Stomach (tissue), 4 donors: ENCODE measurements around the gene COTL1.
A peak's percentile ranks its signal among the peaks of the same experiment; 100 is the strongest.

Source experiments
- POLR2AphosphoS5 ChIP-seq, 3 donors: sonication (generic); formaldehyde crosslinking; IDR thresholded peaks; one replicate each; pipeline ENCODE4 v1.6.1; 2016; ENCODE audit warnings: antibody characterized with exemption in 3 of 3
- TF ChIP-seq, protein P1 (sequence below), 7 experiments: fragments of 450-650 bp in 4 of 7; fragments of 200-600 bp in 3 of 7; sonication (generic) in 3 of 7; IDR thresholded peaks; one replicate each; pipeline ENCODE4 v1.5.1; 2016 to 2019; ENCODE audit warnings: antibody characterized with exemption in 7 of 7, control low read depth in 2 of 7, mild to moderate bottlenecking in 1 of 7

DNA sequence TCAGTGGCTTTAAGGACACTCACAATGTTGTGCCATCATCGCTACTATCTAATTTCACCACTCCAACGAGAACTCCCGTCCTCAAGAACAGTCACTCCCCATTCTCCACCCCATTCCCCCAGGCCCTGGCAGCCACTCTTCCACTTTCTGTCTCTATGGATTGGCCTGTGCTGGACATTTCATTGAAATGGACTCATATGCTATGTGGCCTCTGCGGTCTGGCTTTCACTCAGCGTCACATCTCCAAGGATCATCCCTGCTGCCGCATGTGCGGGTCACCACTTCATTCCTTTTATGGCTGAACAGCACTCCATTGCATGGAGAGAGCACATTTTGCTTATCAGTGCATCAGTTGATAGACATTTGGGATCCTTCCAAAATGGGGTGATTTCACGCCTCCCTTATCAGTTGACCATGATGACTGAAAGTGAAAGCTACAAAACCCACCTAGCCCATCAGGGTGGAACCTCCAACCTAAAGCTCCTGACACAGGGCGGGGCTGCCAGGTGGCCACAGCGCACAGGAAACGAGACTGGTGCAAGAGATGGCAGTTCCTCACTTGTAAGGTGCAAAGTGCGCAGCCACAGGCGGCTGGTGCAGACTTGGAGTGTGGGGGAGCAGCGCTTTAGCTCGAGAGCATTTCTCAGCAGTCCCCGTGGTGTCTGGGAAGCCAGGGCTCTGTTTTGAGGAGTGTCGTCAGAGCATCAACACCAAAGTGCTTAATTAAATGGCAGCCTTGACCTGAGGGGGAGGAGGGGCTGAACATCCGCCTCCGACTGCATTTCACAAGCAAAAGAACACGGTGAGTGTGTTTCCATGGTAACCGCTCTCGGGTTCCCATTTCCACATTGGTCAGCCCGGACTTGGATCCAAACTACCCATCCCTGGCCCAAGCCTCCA lies 23.8 kb downstream of the COTL1 start:
- peak in 2 of 3 donors; percentile 44 to 69 for TF ChIP-seq POLR2AphosphoS5 (IDR thresholded peaks at IDR 0.05)
- TF ChIP-seq, protein P1, sequence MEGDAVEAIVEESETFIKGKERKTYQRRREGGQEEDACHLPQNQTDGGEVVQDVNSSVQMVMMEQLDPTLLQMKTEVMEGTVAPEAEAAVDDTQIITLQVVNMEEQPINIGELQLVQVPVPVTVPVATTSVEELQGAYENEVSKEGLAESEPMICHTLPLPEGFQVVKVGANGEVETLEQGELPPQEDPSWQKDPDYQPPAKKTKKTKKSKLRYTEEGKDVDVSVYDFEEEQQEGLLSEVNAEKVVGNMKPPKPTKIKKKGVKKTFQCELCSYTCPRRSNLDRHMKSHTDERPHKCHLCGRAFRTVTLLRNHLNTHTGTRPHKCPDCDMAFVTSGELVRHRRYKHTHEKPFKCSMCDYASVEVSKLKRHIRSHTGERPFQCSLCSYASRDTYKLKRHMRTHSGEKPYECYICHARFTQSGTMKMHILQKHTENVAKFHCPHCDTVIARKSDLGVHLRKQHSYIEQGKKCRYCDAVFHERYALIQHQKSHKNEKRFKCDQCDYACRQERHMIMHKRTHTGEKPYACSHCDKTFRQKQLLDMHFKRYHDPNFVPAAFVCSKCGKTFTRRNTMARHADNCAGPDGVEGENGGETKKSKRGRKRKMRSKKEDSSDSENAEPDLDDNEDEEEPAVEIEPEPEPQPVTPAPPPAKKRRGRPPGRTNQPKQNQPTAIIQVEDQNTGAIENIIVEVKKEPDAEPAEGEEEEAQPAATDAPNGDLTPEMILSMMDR (IDR thresholded peaks at IDR 0.05) = no peak
